Lung (tissue), 12 donors: Measurements from ENCODE around the gene SH3PXD2A. TPM values are rescaled to one million over a fixed set of nuclear protein-coding genes. Genes with fewer than 3 reads are reported as not detected.
A peak's percentile ranks its signal among the peaks of the same experiment; 100 is the strongest.
"Not testable (repeated sequence)": the region's sequence is repeated elsewhere in the genome, so short reads cannot be mapped to it uniquely, and the experiment has no call there.

ENCODE experiments used
- ATAC-seq: fragments of 200-7000 bp; cut with Tn5 transposase; one replicate; pipeline ENCODE4 v1.9.1; 2020; ENCODE audit warnings: moderate number of reproducible peaks; ENCODE audit not compliant: insufficient read depth, low FRiP score
- DNase-seq, 3 donors: peaks; one replicate each; pipeline ENCODE4 v3.0.0-alpha.2; 2013 to 2017
- H3K27ac ChIP-seq, 2 donors: one replicate each; pipeline ENCODE4 v1.5.1; 2013; ENCODE audit warnings: mild to moderate bottlenecking in 2 of 2, moderate library complexity in 2 of 2, control low read depth in 1 of 2, inconsistent platforms in 1 of 2, low read depth in 1 of 2, low read length in 1 of 2
- H3K27me3 ChIP-seq, 3 donors: one replicate each; pipeline ENCODE4 v1.5.1; 2013; ENCODE audit warnings: low read length in 2 of 3; ENCODE audit not compliant: control insufficient read depth in 3 of 3, insufficient read depth in 3 of 3
- H3K36me3 ChIP-seq, 4 donors: one replicate each; pipeline ENCODE4 v1.5.1; 2013; ENCODE audit warnings: low read length in 4 of 4, mild to moderate bottlenecking in 1 of 4, moderate library complexity in 1 of 4; ENCODE audit not compliant: control insufficient read depth in 4 of 4, insufficient read depth in 4 of 4
- H3K4me1 ChIP-seq, 5 donors: one replicate each; pipeline ENCODE4 v1.5.1; 2013; ENCODE audit warnings: low read length in 5 of 5, mild to moderate bottlenecking in 2 of 5, moderate library complexity in 1 of 5; ENCODE audit not compliant: control insufficient read depth in 5 of 5, insufficient read depth in 5 of 5
- H3K4me3 ChIP-seq: one replicate; pipeline ENCODE4 v1.5.1; 2013; ENCODE audit warnings: mild to moderate bottlenecking, control low read depth, moderate library complexity
- H3K9ac ChIP-seq, 2 donors: one replicate each; pipeline ENCODE4 v1.5.1; 2013; ENCODE audit warnings: low read length in 2 of 2, control low read depth in 1 of 2; ENCODE audit not compliant: insufficient read depth in 1 of 2
- H3K9me3 ChIP-seq, 4 donors: one replicate each; pipeline ENCODE4 v1.5.1; 2013; ENCODE audit warnings: low read length in 3 of 4, mild to moderate bottlenecking in 1 of 4, moderate library complexity in 1 of 4; ENCODE audit not compliant: control insufficient read depth in 4 of 4, insufficient read depth in 3 of 4
- WGBS, 2 donors: extraction: QIAGEN DNeasy Blood & Tissue Kit; methylation state at CpG; one replicate each; pipeline ENCODE4 v1.1.7; 2013; 5-methylcytosine and 5-hydroxymethylcytosine counted together
- polyA plus RNA-seq, 2 donors: library from polyadenylated mRNA; stranded (reverse); fragments of 200-250 nt; gene quantifications; one replicate each; pipeline ENCODE4 v1.2.1, GENCODE V29; 2013
- total RNA-seq, 2 donors: library from RNA; depleted of rRNA in 1 of 2; stranded (reverse); fragments of >200 nt in 1 of 2; gene quantifications; one replicate each; pipeline ENCODE4 v1.2.1, GENCODE V29; 2014 to 2021
- TF ChIP-seq, protein P1 (sequence below): IDR thresholded peaks from 2 replicates; pipeline ENCODE4 v1.5.1; 2012; ENCODE audit warnings: mild to moderate bottlenecking; ENCODE audit errors: control extremely low read depth, extremely low read depth
- donor health status: control.
- donor health status: control.
- donor health status: Bipolar disorder and iron deficiency.
- donor health status: healthy.
- donor health status: DM: yes; HTN: yes; CAD: no.

Gene SH3PXD2A
- total and polyA plus RNA-seq, 4 donors, result 9.9 to 53.2 (median 29.2) TPM

DNA sequence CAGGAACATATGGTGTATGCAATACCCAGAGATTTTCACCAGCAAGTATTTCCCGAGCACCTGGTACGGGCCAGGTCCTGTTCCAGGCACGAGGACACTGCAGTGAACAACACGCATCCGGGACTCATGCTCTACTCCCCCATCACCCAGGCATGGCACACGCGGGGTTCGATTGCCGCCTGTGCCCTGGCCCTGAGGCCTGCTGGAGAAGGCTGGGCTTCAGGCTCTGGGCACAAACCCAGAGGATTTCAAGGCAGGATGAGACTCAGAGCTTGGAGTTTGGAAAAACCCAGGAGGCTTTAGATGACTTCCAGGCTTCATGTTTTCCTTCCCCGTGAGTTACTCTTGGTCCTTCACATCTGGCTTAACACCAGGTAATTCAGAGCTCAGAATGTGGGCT is 218.4 kb downstream of the SH3PXD2A start:
- TF ChIP-seq, protein P1, sequence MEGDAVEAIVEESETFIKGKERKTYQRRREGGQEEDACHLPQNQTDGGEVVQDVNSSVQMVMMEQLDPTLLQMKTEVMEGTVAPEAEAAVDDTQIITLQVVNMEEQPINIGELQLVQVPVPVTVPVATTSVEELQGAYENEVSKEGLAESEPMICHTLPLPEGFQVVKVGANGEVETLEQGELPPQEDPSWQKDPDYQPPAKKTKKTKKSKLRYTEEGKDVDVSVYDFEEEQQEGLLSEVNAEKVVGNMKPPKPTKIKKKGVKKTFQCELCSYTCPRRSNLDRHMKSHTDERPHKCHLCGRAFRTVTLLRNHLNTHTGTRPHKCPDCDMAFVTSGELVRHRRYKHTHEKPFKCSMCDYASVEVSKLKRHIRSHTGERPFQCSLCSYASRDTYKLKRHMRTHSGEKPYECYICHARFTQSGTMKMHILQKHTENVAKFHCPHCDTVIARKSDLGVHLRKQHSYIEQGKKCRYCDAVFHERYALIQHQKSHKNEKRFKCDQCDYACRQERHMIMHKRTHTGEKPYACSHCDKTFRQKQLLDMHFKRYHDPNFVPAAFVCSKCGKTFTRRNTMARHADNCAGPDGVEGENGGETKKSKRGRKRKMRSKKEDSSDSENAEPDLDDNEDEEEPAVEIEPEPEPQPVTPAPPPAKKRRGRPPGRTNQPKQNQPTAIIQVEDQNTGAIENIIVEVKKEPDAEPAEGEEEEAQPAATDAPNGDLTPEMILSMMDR, result no peak
- Histone ChIP-seq H3K27ac (peak overlapping the region; percentile 21 to 27), H3K9me3 (no peaks in the 10 kb centered on the region), H3K36me3 (peaks cover under 1 to 13% (median 10%) of the 10 kb centered on the region in 4 donors), H3K4me3 (no peak overlapping the region), H3K9ac (no peak overlapping the region), H3K27me3 (no peaks in the 10 kb centered on the region), H3K4me1 (peaks cover 9 to 44% (median 15%) of the 10 kb centered on the region in 5 donors)
- WGBS, 2 donors, result 86 to 93% methylated on average over 10 of the region's 10 CpGs
- no peak for DNase-seq
- no peak for ATAC-seq

DNA sequence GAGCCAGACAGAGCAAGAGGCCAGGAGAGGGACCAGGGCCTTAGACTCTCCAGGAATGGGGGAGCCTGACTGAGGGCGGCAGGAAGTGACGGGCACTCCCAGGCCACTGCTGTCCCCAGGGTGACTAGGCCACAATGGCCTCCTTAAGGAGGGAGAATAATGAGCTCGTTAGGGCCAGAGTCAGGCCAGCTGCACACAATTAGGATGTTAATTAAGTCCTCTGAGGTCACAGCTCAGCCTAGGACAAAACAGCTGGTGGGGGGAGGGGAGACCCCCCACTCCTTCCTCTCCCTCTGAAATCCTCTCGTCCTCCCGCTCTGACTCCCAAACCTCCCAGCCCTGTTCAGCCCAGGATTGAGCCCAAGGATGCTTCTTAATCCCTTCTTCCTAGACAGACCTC is 218.9 kb downstream of the SH3PXD2A start:
- no peak overlapping the region for H3K27ac ChIP-seq
- TF ChIP-seq, protein P1, result no peak

DNA sequence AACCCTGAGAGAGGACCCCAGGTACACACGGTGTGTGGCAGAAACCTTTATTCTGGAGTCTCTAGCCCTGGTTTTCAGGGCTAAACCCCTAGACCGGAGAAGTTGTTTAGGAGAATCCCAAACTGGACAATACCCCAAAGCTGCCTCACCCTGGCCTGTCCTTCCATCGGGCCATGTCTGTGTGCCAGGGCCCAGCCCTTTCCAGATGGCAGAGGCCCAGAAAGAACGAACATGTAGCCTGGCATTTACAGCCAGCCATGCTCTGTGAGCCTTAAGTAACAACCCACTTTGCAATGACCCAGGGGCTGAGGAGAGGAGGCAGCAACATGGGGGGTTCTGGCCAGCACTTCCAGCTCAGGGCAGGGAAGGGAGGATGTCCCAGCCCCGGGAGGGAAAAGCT is 219.8 kb downstream of the SH3PXD2A start:
- H3K9ac ChIP-seq, result no peak overlapping the region
- no peak overlapping the region for H3K27ac ChIP-seq
- TF ChIP-seq, protein P1, result no peak
- peaks cover 0 to 20% (median 10%) of the 10 kb centered on the region in 4 donors for H3K36me3 ChIP-seq
- no peaks in the 10 kb centered on the region for H3K9me3 ChIP-seq
- no peak overlapping the region for H3K4me3 ChIP-seq
- H3K27me3 ChIP-seq, result no peaks in the 10 kb centered on the region
- DNase-seq (no peak), ATAC-seq (no peak)
- 71 to 80% methylated on average over 5 of the region's 5 CpGs for WGBS, 2 donors
- peaks cover 9 to 30% (median 14%) of the 10 kb centered on the region in 5 donors for H3K4me1 ChIP-seq

More for the DNA sequence above, 218.9 kb downstream of the SH3PXD2A start:
- Histone ChIP-seq H3K36me3 (peaks cover 0 to 16% (median 10%) of the 10 kb centered on the region in 4 donors), H3K4me3 (no peak overlapping the region), H3K9ac (no peak overlapping the region), H3K9me3 (no peaks in the 10 kb centered on the region), H3K4me1 (peaks cover 9 to 39% (median 14%) of the 10 kb centered on the region in 5 donors), H3K27me3 (no peaks in the 10 kb centered on the region)
- ATAC-seq (no peak), DNase-seq (no peak)
- 77 to 83% methylated on average over 5 of the region's 5 CpGs for WGBS, 2 donors

DNA sequence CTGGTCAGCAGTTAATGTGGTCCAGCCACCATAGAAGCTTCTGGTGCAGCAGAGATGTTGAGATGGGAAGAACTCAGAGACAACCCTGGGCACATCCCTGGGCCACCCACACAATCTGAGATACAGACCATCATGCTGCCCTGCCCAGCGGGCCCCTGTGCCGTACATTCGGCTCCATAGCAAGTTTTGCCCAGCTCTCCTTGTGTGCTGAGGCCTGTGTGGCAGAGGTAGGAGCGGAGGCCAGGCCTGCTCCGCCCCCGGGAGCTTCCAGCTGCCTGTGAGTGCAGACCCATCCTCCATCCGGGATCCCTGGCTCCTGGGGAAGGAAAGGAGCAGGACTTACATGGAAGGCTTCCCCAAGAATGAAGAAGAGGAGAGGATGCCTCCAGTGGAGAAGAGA is 221.5 kb downstream of the SH3PXD2A start:
- Histone ChIP-seq H3K36me3 (peaks cover 0 to 22% (median 15%) of the 10 kb centered on the region in 4 donors), H3K4me3 (no peak overlapping the region), H3K27ac (no peak overlapping the region), H3K4me1 (peaks cover 9 to 24% (median 14%) of the 10 kb centered on the region in 5 donors), H3K9me3 (no peaks in the 10 kb centered on the region), H3K9ac (no peak overlapping the region), H3K27me3 (no peaks in the 10 kb centered on the region)
- TF ChIP-seq, protein P1, result no peak
- DNase-seq (no peak), ATAC-seq (no peak)
- 97% methylated on average over 7 of the region's 7 CpGs for WGBS, 2 donors

DNA sequence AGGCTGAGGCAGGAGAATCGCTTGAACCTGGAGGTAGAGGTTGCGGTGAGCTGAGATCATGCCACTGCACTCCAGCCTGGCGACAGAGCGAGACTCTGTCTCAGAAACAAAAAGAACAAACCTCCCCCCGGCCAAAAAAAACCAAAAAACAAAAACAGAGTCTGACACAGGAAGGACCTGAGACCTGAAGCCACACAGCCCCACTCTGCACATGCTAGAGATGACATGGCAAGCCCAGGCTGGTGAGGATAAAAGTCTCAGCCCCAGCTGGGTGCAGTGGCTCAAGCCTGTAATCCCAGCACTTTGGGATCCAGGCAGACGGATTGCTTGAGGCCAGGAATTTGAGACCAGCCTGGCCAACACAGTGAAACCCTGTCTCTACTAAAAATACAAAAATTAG is 222.5 kb downstream of the SH3PXD2A start:
- H3K9me3 ChIP-seq, DNase-seq, ATAC-seq, H3K4me3 ChIP-seq, H3K27ac ChIP-seq, H3K9ac ChIP-seq, H3K27me3 ChIP-seq: not testable (repeated sequence)
- Histone ChIP-seq H3K36me3 (peaks cover 0 to 32% (median 18%) of the 10 kb centered on the region in 4 donors), H3K4me1 (peaks cover 6 to 14% (median 10%) of the 10 kb centered on the region in 5 donors)
- 95% methylated on average over 6 of the region's 6 CpGs for WGBS, 2 donors
